NCI-H2196 treated with DMSO at 0.1 percent for 48 hours (cell line): ENCODE results near the gene LYSMD4.
A peak's percentile ranks its signal among the peaks of the same experiment; 100 is the strongest.
"Not testable (repeated sequence)": the region's sequence is repeated elsewhere in the genome, so short reads cannot be mapped to it uniquely, and the experiment has no call there.

Source experiments
- DNase-seq: peaks from one replicate; lab custom pipeline; 2025; ENCODE audit not compliant: unreplicated experiment; lab: John Stamatoyannopoulos, UW

The LYSMD4 gene

GRCh38 chr15:99733268-99734039 is at the start of gene LYSMD4:
Gene LYSMD4, minus strand, starts transcription at chr15:99733437. Its CDS starts 1,438 bp downstream, at chr15:99731999.
- peak; percentile 73 for DNase-seq

- DNase-seq: not testable (repeated sequence)
Measured at GRCh38 chr15:99782029-99782428, 48.8 kb upstream of the LYSMD4 start.

- DNase-seq: no peak
Measured at GRCh38 chr15:99777144-99777543, 43.9 kb upstream of the LYSMD4 start.

GRCh38 chr15:99764522-99764921 is 31.3 kb upstream of the LYSMD4 start:
- DNase-seq: no peak

- DNase-seq: no peak
Measured at GRCh38 chr15:99763827-99764226, 30.6 kb upstream of the LYSMD4 start.

- no peak for DNase-seq
Measured at GRCh38 chr15:99762288-99762687, 29.1 kb upstream of the LYSMD4 start.

- DNase-seq: peak; percentile 0
Measured at GRCh38 chr15:99755692-99756409, 22.6 kb upstream of the LYSMD4 start.

GRCh38 chr15:99753066-99753465 is 19.8 kb upstream of the LYSMD4 start:
- DNase-seq: no peak

GRCh38 chr15:99752556-99752955 is 19.3 kb upstream of the LYSMD4 start:
- DNase-seq: no peak

GRCh38 chr15:99750326-99750725 is 17.1 kb upstream of the LYSMD4 start:
- DNase-seq: not testable (repeated sequence)

GRCh38 chr15:99749386-99749785 is 16.1 kb upstream of the LYSMD4 start:
- no peak for DNase-seq

- no peak for DNase-seq
Measured at GRCh38 chr15:99745370-99746086, 12.3 kb upstream of the LYSMD4 start.

GRCh38 chr15:99744142-99744541 is 10.9 kb upstream of the LYSMD4 start:
- DNase-seq: no peak

GRCh38 chr15:99741835-99742234 is 8.6 kb upstream of the LYSMD4 start:
- no peak for DNase-seq

GRCh38 chr15:99738021-99738847 is 5.0 kb upstream of the LYSMD4 start:
- no peak for DNase-seq

GRCh38 chr15:99736702-99737101 is 3.5 kb upstream of the LYSMD4 start:
- DNase-seq: no peak

- no peak for DNase-seq
Measured at GRCh38 chr15:99735868-99736267, 2.6 kb upstream of the LYSMD4 start.

GRCh38 chr15:99734575-99734974 is 1.3 kb upstream of the LYSMD4 start:
- no peak for DNase-seq

GRCh38 chr15:99734040-99734291 is 729 bp upstream of the LYSMD4 start:
- not testable (repeated sequence) for DNase-seq

- DNase-seq: no peak
Measured at GRCh38 chr15:99732751-99733267, 428 bp downstream of the LYSMD4 start.
